G401 (cell line): Measurements from ENCODE around the gene ACTR3. TPM values are rescaled to one million over a fixed set of nuclear protein-coding genes. Genes with fewer than 3 reads are reported as not detected.

Source experiments
- DNase-seq: peaks from one replicate; pipeline ENCODE4 v3.0.0-alpha.2; 2015; ENCODE audit warnings: low spot score
- in situ Hi-C: cut with HindIII; loops from 2 replicates; pipeline ENCODE4 v1.10.0; 2016; ENCODE audit warnings: low sequenced_read_pairs, mixed read lengths
- total RNA-seq: library from RNA; depleted of rRNA; stranded (reverse); fragments of >200 nt; shearing (Covaris generic); gene quantifications from 2 replicates; pipeline ENCODE4 v1.2.3, GENCODE V29; 2014

Gene ACTR3
- total RNA-seq, 1 experiment from 2014 or later: 376 TPM

DNA sequence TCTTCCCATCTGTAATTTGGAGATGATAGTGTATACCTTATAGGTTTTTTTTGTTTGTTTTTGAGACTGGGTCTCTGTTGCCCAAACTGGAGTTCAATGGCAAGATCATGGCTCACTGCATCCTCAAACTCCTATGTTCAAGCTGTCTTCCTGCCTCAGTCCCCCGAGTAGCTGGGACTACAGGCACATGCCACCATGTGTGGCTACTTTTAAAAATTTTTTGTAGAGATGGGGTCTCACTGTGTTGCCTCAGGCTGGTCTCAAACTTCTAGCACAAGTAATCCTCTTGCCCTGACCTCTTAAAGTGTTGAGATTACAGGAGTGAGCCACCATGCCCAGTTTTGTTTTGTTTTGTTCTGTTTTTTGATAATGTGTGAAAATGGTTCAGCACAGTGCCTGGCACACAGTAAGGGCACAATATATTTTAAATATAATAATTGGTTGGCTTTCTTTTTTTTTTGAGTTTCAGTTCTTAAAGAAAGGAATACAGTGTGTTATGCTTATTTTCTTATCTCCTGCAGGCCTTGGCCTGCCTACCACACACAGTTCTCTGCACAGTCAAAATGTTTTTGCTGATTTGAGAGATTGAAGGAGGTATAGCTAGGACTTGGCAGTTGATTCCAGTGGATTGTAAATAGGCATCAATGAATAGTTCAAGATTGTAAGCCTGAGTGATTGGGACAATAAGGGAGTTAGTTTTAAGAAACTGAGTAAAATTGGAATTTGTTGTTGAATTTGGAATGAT, 6.1 kb downstream of the ACTR3 start:
- in situ Hi-C loops: no loop called here
- no peak for DNase-seq

DNA sequence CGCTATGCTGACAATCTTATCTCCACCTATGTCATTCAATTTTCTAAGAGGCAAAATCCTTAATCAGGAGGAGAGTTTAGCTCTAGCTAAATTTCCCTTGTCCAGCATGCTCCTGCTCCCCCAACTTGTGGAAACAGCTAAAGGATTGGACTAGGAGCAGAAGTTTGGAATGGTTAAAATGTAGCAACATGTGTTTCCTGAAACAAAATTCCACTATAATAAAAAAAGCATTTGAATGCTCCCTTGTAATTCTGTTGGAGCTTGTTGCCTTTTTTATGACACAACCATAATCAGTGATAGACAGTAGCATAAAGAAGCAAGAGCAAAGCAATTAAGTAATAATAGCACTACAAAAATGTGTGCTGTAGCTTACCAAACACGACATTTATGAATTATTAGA, 6.9 kb downstream of the ACTR3 start:
- in situ Hi-C loops: no loop called here
- DNase-seq: no peak

DNA sequence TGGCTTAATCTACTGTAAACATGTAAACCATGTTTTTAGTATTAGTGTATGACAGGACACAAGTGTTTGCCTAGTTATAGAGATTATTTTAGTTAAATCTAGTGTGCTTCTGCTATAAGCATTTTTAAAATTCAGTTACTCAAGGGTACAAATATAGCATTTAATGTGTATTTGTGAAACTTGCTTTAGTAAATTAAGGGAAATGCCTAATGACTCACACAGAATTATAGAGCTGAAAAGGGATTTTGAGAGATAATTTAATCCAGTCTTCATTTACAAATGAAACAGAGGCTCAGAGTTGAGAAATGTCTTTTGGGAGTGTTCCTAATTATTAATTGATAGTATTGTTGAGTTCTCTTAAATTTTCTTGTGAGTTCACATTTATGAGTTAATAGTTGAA, 8.2 kb downstream of the ACTR3 start:
- in situ Hi-C loops: no loop called here
- DNase-seq: no peak

DNA sequence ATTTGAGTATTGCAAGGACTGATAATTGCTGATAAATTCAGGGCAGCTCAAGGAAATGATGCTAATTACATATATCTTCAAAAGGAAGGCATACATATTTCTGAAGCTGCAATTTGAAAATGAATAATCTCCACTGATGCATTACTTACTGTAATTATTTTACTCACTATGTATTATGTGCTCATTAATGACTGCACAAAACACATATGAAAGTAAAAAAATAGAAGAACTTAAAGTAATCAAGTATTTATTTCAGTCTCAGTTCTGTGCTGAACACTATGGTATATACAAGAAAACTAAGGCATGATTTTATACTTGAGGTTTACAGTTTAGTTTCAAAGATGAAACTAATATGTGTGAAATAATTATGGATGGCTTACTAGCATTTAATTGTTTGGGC, 9.3 kb downstream of the ACTR3 start:
- DNase-seq: no peak
- in situ Hi-C loops: no loop called here

DNA sequence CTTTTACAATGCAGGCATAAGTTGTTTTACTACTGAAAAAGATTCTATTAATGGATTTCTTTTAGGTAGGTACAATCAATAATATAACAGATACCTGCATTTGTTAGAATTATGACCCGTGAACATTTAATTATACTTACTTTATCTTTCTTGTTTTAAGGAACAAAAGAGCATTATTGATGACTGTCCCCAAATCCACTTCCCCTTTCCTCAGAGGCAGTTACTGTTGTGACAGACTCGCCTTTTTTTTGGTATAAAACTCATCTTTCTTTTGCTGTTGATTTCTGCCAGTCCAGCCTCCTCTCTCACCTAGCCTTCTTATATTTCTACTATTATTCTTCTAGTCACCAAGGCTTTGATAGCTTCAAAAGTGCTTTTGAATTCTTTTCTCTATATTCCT, 12.1 kb downstream of the ACTR3 start:
- no peak for DNase-seq

DNA sequence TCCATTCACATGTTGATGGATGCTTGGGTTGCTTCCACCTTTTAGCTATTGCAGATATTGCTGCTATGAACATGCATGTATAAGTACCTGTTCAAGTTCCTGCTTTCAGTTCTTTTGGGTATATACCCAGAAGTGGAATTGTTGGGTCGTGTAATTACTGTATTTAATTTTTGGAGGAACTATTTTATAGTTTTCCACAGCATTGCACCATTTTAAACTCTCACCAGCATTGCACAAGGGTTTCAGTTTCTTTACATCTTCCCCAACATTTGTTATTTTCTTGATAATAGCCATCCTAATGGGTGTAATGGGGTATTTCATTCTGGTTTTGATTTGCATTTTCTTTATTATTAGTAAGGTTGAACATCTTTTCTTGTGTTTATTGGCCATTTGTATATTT, 16.0 kb downstream of the ACTR3 start:
- DNase-seq: no peak
- in situ Hi-C loops: no loop called here

More for the DNA sequence above, 12.1 kb downstream of the ACTR3 start:
- in situ Hi-C loops: no loop called here

DNA sequence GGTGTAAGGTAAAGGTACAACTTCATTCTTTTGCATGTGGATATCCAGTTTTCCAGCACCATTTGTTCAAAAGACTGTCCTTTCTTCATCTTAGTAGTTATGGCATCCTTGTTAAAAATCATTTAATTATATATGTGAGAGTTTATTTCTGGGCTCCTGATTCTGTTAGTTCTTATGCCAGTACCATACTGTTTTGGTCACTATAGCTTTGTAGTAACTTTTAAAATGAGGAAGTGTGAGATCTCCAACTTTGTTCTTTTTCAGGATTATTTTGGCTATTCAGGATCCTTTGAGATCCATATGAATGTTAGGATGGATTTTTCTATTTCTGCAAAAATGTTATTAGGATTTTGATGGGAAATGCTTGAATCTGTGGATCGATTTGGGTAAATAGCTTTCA, 16.8 kb downstream of the ACTR3 start:
- in situ Hi-C loops: no loop called here
- no peak for DNase-seq

DNA sequence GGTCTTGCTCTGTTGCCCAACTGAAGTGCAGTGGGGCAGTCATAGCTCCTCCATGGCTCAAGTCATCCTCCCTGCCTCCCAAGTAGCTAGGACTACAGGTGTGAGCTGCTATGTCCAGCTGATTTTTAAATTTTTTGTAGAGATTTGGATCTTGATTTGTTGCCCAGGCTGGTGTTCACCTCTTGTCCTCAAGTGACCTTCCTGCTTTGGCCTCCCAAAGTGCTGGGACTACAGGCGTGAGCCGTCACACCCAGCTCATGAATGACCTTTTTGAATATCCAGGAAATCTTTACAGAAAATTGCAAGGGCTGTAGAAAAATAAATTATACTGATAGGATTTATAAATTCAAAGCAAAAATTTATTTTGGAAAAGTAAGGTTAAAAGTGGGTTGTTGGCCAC, 17.4 kb downstream of the ACTR3 start:
- in situ Hi-C loops: no loop called here

DNA sequence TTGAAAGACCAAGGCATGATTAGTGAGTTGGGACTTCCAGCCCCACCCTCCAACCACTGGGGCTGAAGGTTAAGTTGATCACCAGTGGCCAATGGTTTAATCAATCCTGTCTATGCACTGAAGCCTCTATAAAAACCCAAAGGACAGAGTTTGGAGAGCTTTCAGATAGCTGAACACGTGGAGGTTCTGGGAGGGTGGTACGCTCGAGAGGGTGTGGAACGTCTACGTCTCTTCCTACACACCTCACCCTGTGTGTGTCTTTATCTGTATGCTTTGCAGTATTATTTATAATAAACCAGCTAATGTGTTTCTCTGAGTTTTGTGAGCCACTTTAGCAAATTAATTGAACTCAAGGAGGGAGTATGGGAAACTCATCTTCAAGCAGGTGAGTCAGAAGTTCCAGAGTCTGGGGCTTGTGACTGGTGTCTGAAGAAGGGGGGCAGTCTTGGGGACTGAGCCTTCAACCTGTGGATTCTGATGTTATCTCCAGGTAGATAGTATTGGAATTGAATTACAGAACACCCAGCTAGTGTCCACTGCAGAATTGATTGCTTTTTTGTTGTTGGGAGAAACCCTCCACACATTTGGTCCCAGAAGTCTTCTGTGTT, 20.3 kb downstream of the ACTR3 start:
- in situ Hi-C loops: no loop called here
- no peak for DNase-seq

More for the DNA sequence above, 17.4 kb downstream of the ACTR3 start:
- no peak for DNase-seq

DNA sequence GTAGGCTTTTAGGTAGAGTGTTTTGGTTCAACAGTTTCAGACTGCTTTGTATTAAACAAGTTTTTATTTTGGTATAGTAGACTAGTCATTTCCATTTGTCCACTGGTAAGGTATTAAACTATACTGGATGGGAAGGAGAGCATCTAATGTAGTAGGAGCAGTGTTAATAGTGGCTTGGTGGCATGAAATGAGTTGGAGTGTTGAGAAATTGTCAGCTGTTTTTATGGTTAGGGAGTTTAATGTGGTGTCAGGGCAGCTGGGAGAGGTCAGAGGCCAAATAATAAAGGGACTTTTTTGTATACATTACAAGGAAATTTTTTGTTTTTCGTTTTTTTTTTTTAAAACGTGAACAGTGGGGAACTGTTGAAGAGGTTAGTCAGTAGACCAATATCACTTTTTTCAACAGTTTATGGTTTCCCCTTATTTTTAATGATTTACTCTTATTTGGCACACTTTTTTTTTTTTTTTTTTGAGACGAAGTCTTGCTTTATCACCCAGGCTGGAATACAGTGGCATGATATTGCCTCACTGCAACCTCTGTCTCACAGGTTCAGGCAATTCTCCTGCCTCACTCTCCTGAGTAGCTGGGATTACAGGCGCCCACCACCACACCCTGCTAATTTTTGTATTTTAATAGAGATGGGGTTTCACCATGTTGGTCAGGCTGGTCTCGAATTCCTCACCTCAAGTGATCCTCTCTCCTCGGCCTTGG, 21.2 kb downstream of the ACTR3 start:
- in situ Hi-C loops: no loop called here
- DNase-seq: no peak

DNA sequence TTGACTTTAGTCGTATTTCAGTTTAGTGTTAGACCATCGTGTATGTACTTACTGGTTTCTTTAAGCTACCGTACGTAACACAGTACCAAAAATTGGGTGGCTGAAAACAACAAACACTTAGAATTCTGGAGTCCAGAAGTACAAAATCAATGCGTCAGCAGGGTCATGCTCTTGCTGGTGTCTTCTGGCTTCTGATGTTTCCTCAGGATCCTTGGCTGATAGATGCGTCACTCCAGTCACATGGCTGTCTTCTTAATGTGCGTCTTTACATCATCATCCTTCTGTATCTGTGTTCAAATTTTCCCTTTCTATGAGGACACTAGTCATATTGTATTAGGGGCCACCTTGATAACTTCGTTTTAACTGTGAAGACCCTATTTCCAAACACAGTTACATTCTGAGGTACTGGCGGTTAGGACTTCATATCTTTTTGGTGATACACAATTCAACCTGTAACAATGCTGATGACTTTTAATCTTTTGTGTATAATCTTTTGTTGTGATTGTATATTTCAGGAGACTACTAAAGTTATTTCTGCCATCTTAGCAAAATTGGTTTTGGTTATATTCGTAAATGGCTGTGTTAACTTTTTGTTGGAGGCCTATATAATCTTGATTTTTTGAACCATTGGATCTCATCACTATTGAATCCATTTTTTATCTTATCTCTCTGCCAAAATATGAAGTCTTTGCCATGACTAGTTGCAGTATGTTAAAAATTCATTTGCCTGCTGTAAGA, 25.4 kb downstream of the ACTR3 start:
- in situ Hi-C loops: no loop called here
- no peak for DNase-seq

DNA sequence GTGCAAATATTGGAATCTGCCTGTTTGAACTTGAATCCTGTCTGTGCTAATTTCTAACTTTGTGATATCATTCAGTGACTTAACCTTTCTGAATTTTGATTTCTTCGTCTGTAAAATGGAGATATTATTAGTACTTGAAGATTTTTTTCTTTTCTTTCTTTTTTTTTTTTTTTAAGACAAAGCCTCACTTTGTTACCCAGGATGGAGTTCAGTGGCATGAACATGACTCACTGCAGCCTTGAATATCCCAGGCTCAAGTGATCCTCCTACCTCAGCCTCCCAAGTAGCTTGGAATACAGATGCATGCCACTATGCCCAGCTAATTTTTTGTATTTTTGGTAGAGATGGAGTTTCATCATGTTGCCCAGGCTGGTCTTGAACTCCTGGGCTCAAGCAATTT, 28.3 kb downstream of the ACTR3 start:
- in situ Hi-C loops: no loop called here
- no peak for DNase-seq

DNA sequence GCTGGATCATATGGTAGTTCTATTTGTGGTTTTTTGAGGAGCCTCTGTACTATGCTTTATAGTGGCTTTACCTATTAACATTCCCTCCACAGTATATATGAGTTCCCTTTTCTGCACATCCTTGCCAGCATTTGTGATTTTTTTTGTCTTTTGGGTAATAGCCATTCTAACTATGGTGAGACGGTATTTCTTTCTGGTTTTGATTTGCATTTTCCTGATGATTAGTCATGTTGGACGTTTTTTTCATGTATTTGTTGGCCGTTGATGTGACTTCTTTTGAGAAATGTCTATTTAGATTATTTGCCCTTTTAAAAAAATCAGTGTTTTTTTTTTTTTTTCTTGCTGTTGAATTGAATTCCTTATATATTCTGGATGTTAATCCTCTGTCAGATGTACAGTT, 31.1 kb downstream of the ACTR3 start:
- no peak for DNase-seq

DNA sequence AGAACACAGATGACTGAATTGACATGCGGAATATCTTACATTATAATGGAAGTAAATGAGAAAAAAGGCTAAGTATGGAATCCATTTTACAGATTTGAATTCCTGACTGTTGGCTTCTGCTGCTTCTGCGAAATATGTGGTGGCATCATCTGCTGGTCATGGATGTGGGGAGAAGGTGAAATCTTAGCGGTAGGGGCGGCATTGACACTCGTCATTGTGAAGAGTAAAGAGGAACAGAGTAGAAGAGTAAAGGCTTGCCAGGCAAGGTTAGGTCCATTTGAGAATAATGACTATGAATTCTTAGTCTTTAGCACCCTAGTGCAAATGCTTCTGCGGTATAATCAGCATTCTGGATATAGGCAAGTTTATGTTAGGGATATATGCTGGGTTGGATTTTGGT, 32.4 kb downstream of the ACTR3 start:
- DNase-seq: no peak

More for the DNA sequence above, 31.1 kb downstream of the ACTR3 start:
- in situ Hi-C loops: no loop called here

DNA sequence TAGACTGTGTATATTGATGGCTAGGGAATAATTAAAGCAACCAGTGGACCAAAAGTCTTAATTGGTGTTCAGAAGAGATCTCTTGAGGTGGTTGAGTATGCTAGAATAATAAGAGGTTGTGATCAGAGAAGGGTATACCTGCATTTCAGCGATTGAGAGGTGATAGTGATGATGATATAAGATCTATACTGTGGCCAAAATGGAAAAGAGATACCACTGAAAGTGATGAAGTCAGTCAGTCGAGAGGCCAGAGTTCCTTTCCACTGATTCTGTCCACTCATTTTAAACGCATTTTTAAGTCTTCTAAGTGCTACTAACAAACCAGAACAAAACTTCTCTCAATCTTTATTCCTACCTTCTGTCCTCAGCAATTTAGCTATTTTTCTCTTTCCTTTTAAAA, 32.9 kb downstream of the ACTR3 start:
- DNase-seq: no peak
- in situ Hi-C loops: no loop called here

More for the DNA sequence above, 32.4 kb downstream of the ACTR3 start:
- in situ Hi-C loops: no loop called here

DNA sequence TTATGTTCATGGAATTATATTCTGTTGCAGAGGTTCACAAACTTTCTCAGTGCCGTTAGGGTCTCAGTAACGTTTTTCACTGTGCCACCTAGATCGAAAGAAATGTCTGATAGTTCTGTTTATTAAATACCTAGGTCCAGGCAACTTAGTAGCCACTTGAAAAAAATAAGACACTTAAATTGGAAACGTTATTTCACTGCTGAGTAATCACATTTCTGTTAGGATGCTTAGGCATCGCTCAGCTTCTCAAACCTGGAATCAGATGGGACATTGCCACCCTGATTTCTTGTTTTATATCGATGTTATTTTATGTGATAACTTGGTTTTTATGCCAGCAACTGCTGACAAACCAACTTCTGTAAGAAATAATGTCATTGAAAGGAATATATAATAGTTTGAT, 36.0 kb downstream of the ACTR3 start:
- DNase-seq: no peak
- in situ Hi-C loops: no loop called here

DNA sequence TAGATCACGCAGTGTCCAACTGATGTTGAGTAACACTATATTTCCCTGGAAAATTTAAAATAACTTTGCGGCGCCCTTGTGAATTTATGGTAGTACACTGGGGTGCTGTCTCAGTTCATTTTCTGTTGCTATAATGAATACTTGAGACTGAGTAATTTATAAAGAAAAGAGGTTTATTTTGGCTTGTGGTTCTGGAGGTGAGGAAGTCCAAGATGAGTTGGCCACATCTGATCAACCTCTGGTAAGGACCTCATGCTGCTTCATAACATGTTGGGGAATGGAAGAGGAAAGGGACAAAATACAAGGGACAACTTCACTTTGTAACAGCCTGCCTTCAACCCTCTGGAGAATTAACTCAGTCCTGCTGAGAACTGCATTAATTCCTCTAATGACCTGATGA, 36.4 kb downstream of the ACTR3 start:
- in situ Hi-C loops: no loop called here
- no peak for DNase-seq

DNA sequence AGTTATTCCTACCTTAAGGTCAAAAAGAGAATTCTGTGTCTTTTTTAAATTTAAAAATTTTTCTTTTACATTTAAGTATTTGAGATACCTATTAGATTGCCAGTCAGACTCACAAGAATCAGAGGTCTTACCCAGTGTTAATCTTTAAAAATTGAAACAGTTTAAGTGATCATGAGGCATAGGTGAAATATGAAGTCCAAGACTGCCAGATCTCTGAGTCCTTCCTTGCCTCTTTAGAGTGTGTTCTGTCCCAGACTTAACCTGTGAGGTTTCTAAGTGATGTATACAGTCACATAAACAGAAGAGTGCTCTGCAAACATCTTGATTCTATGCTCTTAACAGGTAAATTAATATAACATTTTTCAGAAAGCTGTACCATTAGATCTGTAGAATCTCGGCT, 40.6 kb downstream of the ACTR3 start:
- in situ Hi-C loops: no loop called here
- no peak for DNase-seq

DNA sequence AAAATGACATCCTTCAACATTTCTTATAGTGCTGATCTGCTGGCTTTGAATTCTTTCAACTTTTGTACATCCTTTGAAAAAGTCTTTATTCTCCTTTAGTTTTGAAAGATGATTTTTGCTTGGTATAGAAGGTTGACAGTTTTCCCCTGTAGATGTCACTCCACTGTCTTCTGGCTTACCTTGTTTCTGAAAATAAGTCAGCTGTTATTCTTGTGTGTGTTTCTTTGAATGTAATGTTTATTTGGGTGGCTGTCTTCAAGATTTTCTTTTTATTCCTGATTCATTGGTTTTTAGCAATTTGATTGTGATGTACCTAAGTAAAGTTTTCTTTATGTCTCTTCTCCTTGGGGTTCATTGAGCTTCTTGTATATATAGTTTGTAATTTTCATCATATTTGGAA, 47.6 kb downstream of the ACTR3 start:
- DNase-seq: no peak

DNA sequence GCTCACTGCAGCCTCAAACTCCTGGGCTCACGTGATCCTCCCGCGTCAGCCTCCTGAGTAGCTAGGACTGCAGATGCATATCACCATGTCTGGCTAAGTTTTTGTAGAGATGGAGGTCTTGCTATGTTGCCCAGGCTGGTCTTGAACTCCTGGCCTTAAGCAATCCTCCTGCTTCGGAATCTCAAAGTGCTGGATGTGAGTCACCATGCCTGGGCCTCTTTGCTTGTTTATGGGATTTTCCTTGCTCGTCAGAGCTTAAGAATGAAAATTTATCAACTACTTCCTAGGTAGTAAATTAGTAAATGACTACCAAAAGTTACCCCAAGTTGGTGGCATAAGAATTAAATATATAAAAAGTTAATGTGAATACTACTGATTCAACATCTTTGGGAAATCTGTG, 51.0 kb downstream of the ACTR3 start:
- in situ Hi-C loops: no loop called here
- DNase-seq: no peak

More for the DNA sequence above, 47.6 kb downstream of the ACTR3 start:
- in situ Hi-C loops: no loop called here
